ENCODE results near the gene ANO4. TPM values are rescaled to one million over a fixed set of nuclear protein-coding genes. Genes with fewer than 3 reads are reported as not detected.

Gene ANO4
- total RNA-seq, 3 donors from 2014 or later (not counting 1 experiment from before 2014, with no cell fraction given), result not detected

- ATAC-seq, result no peak
- Histone ChIP-seq H3K4me3 (ENCODE audit: low read length) (no peak overlapping the region), H3K27ac (ENCODE audit: low read length) (no peak overlapping the region), H3K36me3 (ENCODE audit: control insufficient read depth, insufficient read depth, low read length) (no peaks in the 10 kb centered on the region), H3K9me3 (ENCODE audit: control insufficient read depth, insufficient read depth, low read length) (no peaks in the 10 kb centered on the region), H3K27me3 (ENCODE audit: control insufficient read depth, insufficient read depth, low read length) (no peaks in the 10 kb centered on the region), H3K4me1 (ENCODE audit: control insufficient read depth, insufficient read depth, low read length) (no peaks in the 10 kb centered on the region)
- TF ChIP-seq CTCF (IDR thresholded peaks at IDR 0.05), result no peak
- Mint-ChIP-seq H3K4me3 (no peak overlapping the region), H3K36me3 (no peaks in the 10 kb centered on the region), H3K27ac (no peak overlapping the region), H3K9me3 (peaks cover 11 to 12% of the 10 kb centered on the region in 2 donors), H3K4me1 (no peaks in the 10 kb centered on the region), H3K27me3 (ENCODE audit: low read depth in 2 of 2) (no peaks in the 10 kb centered on the region)
- WGBS (ENCODE audit: insufficient coverage), result 94% methylated on average over 2 of the region's 2 CpGs
- intact Hi-C loops (cut with micrococcal nuclease), result no loop called here
- no peak for DNase-seq
Observed at GRCh38 chr12:100843061-100843460, 48.5 kb downstream of the ANO4 start.

- no peak overlapping the region for H3K4me3 Mint-ChIP-seq
- no peaks in the 10 kb centered on the region for H3K36me3 Mint-ChIP-seq
- Histone ChIP-seq H3K4me1 (ENCODE audit: control insufficient read depth, insufficient read depth, low read length) (no peaks in the 10 kb centered on the region), H3K27ac (ENCODE audit: low read length) (no peak overlapping the region), H3K36me3 (ENCODE audit: control insufficient read depth, insufficient read depth, low read length) (no peaks in the 10 kb centered on the region), H3K27me3 (ENCODE audit: control insufficient read depth, insufficient read depth, low read length) (no peaks in the 10 kb centered on the region), H3K9me3 (ENCODE audit: control insufficient read depth, insufficient read depth, low read length) (no peaks in the 10 kb centered on the region), H3K4me3 (ENCODE audit: low read length) (no peak overlapping the region)
- DNase-seq (no peak), ATAC-seq (no peak)
- H3K27me3 Mint-ChIP-seq (ENCODE audit: low read depth in 2 of 2), result no peaks in the 10 kb centered on the region
- TF ChIP-seq CTCF (IDR thresholded peaks at IDR 0.05), result no peak
- no peaks in the 10 kb centered on the region for H3K4me1 Mint-ChIP-seq
- H3K9me3 Mint-ChIP-seq, result peaks cover 12% of the 10 kb centered on the region in 2 donors
- H3K27ac Mint-ChIP-seq, result no peak overlapping the region
- intact Hi-C loops (cut with micrococcal nuclease), result no loop called here
- 65% methylated on average over 3 of the region's 3 CpGs for WGBS (ENCODE audit: insufficient coverage)
Observed at GRCh38 chr12:100845095-100845494, 50.5 kb downstream of the ANO4 start.

GRCh38 chr12:100851637-100852036 is 57.1 kb downstream of the ANO4 start:
- Mint-ChIP-seq H3K36me3 (no peaks in the 10 kb centered on the region), H3K4me3 (no peak overlapping the region), H3K9me3 (peaks cover 5 to 9% of the 10 kb centered on the region in 2 donors), H3K27ac (no peak overlapping the region), H3K27me3 (ENCODE audit: low read depth in 2 of 2) (no peaks in the 10 kb centered on the region), H3K4me1 (no peaks in the 10 kb centered on the region)
- ATAC-seq, result no peak
- Histone ChIP-seq H3K27ac (ENCODE audit: low read length) (no peak overlapping the region), H3K36me3 (ENCODE audit: control insufficient read depth, insufficient read depth, low read length) (no peaks in the 10 kb centered on the region), H3K9me3 (ENCODE audit: control insufficient read depth, insufficient read depth, low read length) (no peaks in the 10 kb centered on the region), H3K4me3 (ENCODE audit: low read length) (no peak overlapping the region), H3K27me3 (ENCODE audit: control insufficient read depth, insufficient read depth, low read length) (no peaks in the 10 kb centered on the region), H3K4me1 (ENCODE audit: control insufficient read depth, insufficient read depth, low read length) (no peaks in the 10 kb centered on the region)
- intact Hi-C loops (cut with micrococcal nuclease), result no loop called here
- TF ChIP-seq CTCF (IDR thresholded peaks at IDR 0.05), result no peak
- 58% methylated on average over 3 of the region's 3 CpGs for WGBS (ENCODE audit: insufficient coverage)
- DNase-seq, result no peak

- no peaks in the 10 kb centered on the region for H3K4me1 Mint-ChIP-seq
- H3K4me3 Mint-ChIP-seq, result no peak overlapping the region
- Histone ChIP-seq H3K4me1 (ENCODE audit: control insufficient read depth, insufficient read depth, low read length) (no peaks in the 10 kb centered on the region), H3K27me3 (ENCODE audit: control insufficient read depth, insufficient read depth, low read length) (no peaks in the 10 kb centered on the region), H3K27ac (ENCODE audit: low read length) (no peak overlapping the region), H3K4me3 (ENCODE audit: low read length) (no peak overlapping the region), H3K9me3 (ENCODE audit: control insufficient read depth, insufficient read depth, low read length) (no peaks in the 10 kb centered on the region), H3K36me3 (ENCODE audit: control insufficient read depth, insufficient read depth, low read length) (no peaks in the 10 kb centered on the region)
- TF ChIP-seq CTCF (IDR thresholded peaks at IDR 0.05), result no peak
- H3K9me3 Mint-ChIP-seq, result peaks cover 3 to 9% of the 10 kb centered on the region in 2 donors
- no peaks in the 10 kb centered on the region for H3K36me3 Mint-ChIP-seq
- no peak overlapping the region for H3K27ac Mint-ChIP-seq
- 94% methylated on average over 2 of the region's 4 CpGs for WGBS (ENCODE audit: insufficient coverage)
- intact Hi-C loops (cut with micrococcal nuclease), result no loop called here
- ATAC-seq (no peak), DNase-seq (no peak)
- no peaks in the 10 kb centered on the region for H3K27me3 Mint-ChIP-seq (ENCODE audit: low read depth in 2 of 2)
Observed at GRCh38 chr12:100857418-100857817, 62.8 kb downstream of the ANO4 start.

Data from natural killer cell (primary cell).